Activated CD8-positive, alpha-beta memory T cell treated with anti-CD3 and anti-CD28 coated beads for 4 hours (primary cell): ENCODE measurements around the gene OR51L1.
"Not testable (repeated sequence)": the region's sequence is repeated elsewhere in the genome, so short reads cannot be mapped to it uniquely, and the experiment has no call there.

Experiments used
- DNase-seq, 2 donors: peaks; one replicate each; pipeline ENCODE4 v3.0.0-alpha.2; 2020; ENCODE audit warnings: low read depth in 2 of 2

The OR51L1 gene, protein sequence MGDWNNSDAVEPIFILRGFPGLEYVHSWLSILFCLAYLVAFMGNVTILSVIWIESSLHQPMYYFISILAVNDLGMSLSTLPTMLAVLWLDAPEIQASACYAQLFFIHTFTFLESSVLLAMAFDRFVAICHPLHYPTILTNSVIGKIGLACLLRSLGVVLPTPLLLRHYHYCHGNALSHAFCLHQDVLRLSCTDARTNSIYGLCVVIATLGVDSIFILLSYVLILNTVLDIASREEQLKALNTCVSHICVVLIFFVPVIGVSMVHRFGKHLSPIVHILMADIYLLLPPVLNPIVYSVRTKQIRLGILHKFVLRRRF

DNA sequence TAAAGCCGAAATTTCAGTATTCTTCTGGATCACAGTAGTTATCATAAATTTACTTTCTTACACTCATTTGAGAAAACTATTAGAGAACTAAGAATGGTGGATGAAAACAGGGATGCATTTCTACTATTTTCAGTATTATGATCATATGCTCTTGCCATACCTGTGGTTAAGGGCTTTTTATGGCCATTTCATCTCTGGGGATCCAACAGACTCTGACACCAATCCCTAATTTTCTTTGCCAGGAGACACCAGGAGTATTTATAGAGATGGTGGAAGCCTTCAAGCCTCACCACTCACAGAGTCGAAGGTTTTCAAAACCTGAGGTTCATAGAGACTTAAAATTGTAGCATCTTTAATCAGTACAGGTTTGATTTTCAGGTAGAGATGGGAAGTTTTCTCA is at the start of gene OR51L1:
Gene OR51L1, plus strand, starts transcription at position 301 of the 400 bp plus-strand sequence. CDS start 4,132 bp downstream, outside the sequence.
- DNase-seq: no peak

DNA sequence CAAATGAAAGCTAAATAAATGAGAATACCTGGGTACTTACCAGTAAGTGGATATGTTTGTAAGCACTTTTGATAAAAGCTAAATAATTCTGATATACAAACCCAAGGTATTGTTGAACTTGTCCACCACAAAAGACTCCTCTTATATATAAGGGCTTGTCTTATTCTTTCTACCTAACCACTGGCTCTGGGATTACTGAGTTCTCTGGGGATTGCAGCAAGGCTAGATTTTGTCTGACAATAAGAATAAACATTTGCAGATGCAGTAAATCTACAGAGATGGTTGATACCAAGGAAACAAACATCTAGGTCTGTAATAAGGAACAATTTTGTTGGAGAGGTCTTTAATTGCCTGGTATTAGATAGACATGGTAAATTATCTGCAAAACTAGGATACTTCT is 47.1 kb upstream of the OR51L1 start, which contains the start of gene OR51A4:
Gene OR51A4, minus strand, starts transcription at position 101 of the 400 bp plus-strand sequence. CDS start 505 bp downstream, outside the sequence.
- DNase-seq: no peak

DNA sequence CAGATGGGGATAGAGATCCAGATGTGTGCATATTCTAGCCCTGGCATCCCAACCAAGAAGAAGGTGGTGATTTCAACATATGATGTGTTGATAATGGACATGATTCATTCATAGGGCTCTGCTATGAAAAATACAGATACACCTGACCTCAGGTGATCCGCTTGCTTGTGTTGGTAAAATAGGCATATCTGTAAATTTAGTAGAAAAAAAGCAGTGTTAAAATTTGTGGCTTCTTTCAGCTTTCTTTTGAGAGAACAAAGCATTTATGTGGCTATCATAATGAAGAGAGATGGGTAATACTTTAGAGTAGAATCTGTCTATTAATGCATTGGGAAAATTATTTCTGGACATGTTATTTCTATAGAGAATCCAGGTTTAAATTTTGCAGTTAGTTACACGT is 39.0 kb upstream of the OR51L1 start, which contains the start of gene OR51A2:
Gene OR51A2, minus strand, starts transcription at position 101 of the 400 bp plus-strand sequence. Its CDS starts 0 bp downstream, at position 101.
- DNase-seq: not testable (repeated sequence)

DNA sequence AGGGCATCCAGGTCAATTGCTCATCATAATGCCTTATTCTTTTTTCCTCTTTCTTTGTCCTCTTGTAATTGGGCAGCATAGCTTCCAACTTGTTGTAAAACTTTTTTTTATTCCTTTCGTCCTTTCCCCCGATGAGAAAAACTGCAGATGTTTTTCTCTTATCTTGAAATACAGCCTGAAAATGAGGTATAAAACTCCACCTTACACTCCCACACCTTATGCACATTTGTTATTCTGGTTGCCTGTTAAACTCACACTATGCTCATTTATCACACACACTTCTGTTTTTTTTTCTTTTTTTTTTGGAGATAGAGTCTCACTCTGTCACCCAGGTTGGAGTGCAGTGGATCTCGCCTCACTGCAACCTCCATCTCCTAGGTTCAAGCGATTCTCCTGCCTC is 37.3 kb upstream of the OR51L1 start:
- DNase-seq: no peak

DNA sequence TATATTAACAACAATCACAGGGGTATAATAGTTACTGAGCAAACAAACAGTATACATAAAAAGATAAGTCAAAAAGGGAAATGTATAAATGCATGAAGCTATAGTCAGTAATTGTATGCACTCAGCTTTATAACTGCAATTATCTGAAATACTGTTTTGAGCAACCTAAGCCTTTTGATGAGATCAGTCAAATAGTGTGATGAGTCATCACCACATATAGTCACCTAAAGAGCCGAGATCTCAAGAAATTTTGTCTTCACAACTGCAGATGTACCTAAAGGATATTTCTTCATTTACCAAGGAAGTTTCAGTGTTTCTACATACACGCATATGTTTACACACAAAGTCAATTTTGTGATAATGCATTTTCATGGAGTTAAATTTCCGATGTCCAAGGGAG is 33.8 kb upstream of the OR51L1 start:
- DNase-seq: no peak

DNA sequence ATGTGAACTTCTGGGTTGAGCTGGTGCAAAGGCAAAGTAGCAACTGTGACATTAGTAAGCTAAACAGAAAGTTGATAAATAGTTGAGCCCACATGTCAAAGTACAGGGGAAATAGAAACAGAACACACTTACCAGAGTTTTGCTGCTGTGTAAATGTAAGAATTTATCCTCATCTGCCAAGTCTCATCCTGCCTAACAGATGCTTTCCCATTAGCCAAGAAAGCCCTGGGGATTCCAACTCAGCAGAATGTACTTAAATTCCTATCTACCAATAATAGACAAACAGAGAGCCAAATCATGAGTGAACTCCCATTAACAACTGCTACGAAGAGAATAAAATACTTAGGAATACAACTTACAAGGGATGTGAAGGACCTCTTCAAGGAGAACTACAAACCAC is 31.8 kb upstream of the OR51L1 start:
- DNase-seq: no peak

DNA sequence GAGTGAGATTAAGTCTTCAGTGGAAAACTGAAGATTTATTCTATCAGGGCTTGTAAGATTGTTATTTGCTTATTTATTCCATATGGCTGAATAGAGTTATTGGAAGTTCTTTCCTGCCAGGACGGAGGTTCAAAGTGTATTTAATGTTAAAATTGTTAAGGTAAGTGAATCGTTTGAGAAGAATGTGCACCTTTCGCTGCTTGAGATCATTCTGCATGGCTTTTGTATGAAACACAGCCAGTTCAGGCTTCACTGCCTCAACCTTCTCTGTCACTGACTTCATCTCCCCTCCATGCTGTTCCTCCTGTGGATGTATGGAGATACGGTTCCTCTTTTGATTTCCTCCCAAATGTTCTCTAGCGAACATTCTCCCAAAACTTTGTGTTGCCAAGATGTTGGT is 19.2 kb upstream of the OR51L1 start:
- DNase-seq: no peak

DNA sequence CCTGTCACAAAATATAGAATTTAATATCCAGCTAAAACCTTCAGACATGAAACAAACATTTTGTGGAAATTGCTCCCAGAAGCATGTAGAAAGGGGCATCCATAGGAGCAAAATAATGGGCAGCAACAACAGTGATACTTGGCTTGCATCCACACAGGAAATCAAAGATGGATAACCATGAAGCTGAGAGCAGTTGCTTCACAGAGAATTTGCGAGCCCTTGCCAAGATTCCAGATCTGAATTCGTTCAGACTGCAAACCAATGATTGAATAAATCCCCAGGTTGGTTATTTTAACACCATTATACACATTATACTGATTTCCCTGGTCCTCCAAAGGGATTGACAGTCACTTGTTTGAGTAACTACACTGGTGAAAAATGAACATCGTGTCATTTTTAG is 15.6 kb upstream of the OR51L1 start:
- no peak for DNase-seq

DNA sequence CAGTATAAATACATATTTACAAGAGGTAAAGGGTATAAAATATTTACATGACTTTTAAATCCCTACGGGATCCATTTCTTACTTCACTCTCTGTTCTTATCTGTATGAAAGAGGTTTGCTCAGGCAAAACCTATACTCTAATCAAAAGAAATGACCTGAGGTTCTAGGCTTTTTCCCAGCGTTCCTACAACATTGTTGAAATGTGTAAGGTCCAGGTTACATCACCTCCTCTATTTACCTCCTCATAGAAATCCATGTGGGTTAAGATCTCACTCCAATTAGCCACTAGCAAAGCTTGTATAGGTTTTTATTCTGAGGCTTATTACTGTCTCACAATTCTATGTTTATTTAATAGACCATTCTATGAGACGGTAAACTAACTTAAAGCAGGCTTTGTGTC is 12.0 kb upstream of the OR51L1 start:
- no peak for DNase-seq

DNA sequence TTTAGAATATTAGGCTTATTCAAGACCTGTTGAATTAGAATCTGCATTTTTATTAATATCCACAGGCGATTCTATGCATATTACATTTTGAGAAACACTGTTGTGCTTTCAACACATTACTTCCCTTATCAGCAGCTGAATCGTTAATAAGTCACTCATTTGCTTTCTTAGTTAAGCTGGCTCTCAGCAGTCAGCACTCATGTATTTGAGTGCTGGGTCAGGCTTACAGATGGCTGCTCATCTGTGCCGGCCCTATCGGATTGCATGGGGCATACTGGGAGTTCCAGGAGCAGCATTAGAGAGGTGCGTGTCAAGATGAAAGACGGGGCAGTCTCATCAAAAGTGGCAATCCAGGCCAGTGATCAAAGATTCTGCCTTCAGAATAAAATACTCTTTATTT is 10.8 kb upstream of the OR51L1 start:
- no peak for DNase-seq

DNA sequence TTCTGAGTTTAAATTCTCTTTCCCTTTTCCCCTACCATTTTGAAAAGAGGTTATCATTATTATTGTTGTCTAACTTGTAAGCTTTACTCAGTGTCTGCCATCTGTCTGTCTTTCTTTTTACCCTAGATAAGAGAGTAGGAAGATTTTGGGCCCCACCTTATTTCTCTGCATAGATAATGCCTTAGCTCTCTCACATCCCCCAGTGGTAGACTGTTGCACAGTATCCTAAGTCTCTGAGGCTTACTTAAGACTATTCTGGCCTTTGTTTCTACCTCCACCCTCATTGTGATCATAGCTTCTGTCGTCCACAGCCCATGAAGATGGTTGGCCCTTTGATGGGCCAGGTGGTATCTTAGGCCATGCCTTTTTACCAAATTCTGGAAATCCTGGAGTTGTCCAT is 3.6 kb upstream of the OR51L1 start:
- DNase-seq: no peak

DNA sequence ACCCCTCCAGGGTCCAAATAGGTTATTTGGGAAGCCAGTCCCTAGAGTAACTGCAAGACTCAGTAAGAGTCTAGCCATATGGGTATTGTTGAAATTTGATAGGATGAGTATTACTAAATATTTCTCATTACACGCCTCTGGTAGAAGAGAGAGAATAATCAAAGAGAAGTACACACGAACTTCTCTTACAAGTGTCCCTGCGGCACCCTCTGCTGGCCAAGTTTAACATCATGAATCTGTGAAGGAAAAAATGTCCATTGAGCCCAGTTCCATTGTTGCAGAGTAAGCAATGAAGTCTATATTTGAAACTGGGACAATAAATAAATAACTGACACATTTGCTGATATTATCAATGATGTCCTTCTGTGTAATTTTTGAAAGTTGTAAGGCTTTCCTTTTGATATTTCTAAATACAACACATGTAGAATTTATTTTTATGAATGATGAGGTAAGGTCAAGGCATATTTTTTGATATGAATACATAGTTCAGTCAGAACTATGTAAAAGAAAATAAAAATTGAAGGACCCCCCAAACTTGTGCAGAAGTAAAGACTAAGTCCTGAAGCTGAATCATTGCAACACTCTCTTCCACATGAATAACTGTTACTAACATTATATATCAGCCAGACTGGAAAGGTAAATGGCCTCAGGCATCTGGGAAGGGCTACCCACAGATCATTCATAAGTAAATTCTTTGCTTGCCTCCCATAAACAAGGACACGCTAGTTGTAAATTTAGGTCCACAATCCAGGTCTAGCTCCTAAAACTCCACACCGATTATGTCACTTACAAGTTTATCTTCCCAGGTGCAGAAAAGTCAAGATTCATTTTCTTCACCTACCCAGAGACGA is 10.0 kb downstream of the OR51L1 start:
- no peak for DNase-seq

DNA sequence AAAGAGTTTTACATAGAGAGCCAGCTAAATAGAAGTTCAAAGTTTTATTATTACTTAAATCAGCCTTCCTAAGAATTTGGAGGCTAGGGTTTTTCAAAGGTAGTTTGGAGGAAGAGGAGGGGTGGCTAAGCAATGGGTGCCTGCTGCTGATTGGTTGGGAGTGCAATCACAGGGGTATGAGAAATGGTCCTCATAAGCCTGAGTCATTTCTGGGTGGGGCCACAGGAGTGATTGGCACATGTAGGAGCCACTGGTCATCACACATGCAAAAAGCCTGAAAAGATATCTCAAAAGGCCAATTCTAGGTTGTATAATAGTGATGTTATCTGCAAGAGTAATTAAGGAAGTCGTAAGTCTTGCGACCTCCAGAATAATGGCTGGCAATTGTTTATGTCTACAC is 12.9 kb downstream of the OR51L1 start:
- DNase-seq: no peak

DNA sequence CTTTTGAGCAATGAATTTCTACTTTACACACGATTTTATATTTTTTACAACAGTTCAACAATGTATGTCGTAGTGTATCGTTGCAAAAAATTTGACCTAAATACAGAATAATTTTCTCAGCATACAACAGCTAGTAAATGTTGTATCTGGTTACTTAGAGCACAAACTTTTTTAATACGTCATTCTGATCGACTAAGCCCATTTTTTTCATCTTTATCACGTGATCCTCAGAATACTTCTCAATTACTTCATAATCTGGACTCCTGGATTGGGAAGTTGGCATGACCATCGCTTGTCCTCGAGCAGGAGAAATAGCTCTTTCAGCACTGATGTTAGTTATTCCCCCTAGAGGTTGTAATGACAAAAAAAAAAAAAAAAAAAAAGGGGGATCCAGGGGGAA is 16.6 kb downstream of the OR51L1 start:
- DNase-seq: no peak

DNA sequence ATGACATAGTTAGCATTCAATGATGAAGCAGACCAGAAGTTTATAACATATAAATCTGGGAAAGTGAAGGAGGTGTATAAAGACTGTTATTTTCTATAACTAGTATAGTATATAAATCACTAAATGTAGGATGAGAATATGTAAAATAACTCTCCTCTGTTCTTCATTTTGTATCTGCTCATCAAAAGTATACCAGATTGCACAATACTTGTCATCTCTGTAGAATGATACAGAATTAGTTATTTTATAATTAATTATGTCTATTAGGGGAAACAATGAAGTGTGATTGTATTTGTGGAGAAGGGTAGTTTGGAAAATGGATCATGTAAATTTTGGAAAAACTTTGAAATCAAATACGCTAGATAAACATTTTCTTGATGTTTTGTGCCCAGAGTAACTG is 18.4 kb downstream of the OR51L1 start:
- no peak for DNase-seq

DNA sequence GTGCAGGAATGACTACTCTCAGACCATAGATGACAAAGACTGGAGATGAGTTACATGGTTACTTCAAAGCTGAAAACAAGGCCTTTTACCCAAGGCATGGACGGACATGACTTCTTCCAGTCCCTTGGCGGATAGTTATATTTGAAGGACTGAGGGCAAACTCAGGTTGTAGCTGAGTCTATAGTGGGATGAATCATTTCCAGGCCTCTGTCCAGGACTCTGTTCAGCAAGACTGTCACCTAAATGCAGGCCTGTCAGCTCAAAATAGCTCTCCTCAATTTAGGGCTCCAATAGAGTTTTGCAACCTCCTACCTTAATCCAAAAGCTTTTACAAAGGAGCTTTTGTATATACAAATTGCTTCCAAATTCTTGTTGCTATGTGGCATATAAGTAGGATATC is 27.3 kb downstream of the OR51L1 start:
- no peak for DNase-seq

DNA sequence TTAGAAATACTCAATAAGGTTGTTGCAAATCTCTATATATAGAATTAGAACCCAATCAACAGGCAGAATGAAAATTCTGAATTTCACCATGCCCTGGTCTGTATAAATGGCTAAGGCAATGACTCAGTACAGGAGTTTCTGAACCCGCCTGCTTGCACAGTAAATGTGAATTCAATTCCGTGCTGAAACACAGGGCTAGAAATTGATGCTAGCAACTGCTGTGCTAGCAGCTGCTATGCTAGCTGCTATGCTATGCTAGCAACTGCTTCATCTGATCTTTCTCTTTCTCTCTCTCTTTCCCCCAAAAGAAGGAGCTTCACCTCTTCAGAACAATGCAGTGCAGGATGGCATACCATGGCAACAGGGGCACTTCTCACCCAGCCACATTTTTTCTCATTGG is 42.0 kb downstream of the OR51L1 start:
- DNase-seq: no peak

DNA sequence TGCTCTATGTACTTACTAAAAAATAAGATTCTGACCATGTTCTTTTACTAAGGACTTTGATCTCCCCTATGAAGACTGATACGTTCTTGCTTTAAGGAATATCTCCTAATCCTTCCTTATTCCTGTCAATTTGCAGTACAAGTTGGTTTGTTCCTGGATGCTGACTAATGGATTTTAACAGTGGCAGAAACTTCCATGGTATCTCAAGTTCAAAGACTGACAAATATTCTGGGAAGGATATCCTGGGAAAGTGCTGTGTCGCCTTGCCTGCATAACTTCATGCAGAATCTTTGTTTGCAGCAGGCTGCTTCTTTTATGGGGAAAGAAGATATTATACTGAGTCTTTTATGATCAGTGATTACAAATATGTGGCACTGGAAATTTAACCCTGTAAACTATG is 43.3 kb downstream of the OR51L1 start:
- no peak for DNase-seq

DNA sequence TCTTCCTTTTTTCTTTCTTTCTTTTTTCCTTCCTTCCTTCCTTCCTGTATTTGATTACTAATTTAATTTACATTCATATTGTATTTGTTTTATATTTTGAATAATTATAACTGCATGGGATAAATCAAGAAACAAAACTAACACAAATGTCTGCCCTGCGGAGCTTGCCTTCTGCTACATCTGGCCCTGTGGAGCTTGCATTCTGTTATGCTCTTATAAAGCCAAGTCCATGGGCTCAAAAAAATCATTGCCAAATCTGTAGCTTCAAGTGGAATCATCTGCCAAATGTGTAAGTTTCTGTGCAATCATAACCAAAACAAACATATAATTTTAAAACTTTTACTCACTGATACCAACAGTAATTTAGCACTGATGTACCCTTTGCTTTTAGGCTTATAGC is 43.7 kb downstream of the OR51L1 start:
- DNase-seq: no peak

DNA sequence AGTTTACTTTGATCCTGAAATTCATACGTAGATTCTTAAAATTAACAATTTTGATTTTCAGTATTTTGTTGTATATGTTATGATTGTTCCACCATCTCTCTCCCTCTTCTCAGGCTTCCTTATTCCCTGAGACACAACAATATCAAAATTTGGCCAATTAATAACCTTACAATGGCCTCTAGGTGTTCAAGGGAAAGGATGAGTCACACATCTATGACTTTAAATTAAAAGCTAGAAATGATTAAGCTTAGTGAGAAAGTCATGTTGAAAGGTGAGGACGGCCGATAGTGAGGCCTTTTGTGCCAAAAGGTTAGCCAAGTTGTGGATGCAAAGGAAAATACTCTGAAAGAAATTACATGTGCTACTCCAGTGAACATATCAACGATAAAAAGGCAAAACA is 46.2 kb downstream of the OR51L1 start:
- no peak for DNase-seq

DNA sequence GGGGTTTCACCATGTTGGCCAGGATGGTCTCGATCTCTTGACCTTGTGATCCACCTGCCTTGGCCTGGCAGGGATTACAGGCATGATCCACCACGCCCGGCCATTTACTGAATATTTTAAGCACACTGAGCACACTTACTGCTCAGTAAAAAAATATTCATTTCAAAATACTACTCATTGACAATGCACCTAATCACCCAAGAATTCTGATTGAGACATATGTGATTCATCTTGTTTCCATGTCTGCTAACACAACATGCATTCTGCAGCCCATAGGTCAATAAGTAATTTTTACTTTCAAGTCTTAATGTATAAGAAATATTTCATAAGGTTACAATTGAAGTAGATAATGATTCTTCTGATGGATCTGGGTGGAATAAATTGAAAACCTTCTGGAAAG is 47.4 kb downstream of the OR51L1 start:
- DNase-seq: no peak

DNA sequence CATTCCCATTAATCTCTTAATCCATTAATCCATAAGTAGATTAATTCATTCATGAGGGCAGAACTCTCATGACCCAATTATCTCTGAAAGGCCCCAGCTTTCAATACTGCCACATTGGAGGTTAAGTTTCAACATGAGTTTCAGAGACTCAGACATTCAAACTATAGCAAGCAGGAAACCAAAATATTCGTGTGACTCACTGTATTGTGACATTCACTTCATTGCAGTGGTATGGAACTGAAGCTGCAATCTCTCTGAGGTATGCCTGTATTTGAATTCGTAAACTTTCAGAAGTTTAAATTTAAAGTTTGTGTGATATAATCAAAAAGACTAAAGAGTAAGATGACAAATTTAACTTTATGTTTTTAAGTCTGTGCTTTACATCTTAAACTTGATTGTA is 48.7 kb downstream of the OR51L1 start:
- DNase-seq: no peak

DNA sequence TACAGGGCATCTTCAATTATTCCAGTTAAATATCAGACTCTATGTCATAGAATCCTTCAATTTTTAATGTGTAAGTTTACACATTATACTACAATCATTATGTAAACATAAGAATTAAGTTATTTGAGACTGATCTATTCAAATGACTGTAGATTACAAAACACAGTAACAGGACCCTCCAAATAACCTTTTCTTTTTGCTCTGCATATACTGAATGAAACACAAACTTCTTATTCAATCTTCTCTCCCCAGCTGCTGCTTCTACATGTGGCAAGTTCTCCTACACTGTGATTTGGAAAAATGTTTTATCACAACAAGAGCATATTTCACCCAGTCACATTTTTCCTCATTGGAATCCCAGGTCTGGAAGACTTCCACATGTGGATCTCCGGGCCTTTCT is 51.6 kb downstream of the OR51L1 start, which contains the start of gene OR52J3:
Gene OR52J3, plus strand, starts transcription at position 301 of the 400 bp plus-strand sequence. Its CDS starts 0 bp downstream, at position 301.
- no peak for DNase-seq
